ENCODE data around the gene ZNHIT2.

The ZNHIT2 gene

DNA sequence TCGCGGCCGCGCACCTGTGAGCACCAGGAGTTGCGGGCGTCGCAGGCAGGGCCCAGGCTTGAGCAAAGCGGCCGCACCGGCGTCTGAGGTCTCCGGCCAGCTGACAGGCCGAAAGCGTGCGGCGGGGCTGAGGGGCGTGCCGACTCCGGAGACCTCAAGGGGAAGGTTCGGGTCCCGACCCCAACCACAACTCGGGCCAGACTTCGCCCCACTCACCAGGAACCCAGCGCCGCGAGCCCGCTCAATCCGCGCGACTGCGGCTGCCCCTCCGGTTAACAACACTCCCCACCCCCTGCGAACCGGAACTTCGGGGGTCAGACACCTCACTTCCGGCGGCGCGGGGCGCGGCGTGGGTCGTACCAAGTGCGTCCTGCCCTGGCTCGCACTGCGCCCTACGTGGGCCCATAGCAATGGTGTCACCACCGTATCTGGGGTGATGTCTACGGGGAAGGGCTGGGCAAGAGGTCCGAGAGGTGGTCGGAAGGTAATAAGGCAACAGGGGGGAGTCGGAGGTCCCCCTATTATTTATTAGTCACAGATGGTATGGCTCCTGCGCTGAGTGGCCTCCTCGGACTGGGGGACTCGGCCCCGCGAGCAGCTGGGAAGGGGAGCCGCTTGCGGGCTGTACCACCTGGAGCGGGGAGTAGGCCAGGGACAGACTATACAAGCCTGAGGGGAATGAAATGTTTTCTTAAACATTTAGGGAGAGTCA, 16.9 kb upstream of the ZNHIT2 start, which contains the start of gene SYVN1:
TSS of gene SYVN1 (minus strand) at position 280 of the 712 bp plus-strand sequence. CDS start 918 bp downstream, outside the sequence.
- TF ChIP-seq EZH2phosphoT487 (IDR thresholded peaks at IDR 0.05; ENCODE audit: borderline replicate concordance, low read length) = no peak
- TF ChIP-seq, protein P1, sequence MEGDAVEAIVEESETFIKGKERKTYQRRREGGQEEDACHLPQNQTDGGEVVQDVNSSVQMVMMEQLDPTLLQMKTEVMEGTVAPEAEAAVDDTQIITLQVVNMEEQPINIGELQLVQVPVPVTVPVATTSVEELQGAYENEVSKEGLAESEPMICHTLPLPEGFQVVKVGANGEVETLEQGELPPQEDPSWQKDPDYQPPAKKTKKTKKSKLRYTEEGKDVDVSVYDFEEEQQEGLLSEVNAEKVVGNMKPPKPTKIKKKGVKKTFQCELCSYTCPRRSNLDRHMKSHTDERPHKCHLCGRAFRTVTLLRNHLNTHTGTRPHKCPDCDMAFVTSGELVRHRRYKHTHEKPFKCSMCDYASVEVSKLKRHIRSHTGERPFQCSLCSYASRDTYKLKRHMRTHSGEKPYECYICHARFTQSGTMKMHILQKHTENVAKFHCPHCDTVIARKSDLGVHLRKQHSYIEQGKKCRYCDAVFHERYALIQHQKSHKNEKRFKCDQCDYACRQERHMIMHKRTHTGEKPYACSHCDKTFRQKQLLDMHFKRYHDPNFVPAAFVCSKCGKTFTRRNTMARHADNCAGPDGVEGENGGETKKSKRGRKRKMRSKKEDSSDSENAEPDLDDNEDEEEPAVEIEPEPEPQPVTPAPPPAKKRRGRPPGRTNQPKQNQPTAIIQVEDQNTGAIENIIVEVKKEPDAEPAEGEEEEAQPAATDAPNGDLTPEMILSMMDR (IDR thresholded peaks at IDR 0.05; ENCODE audit: low read depth, low read length, poor library complexity, severe bottlenecking) = no peak
- peaks cover 47% of the 10 kb centered on the region for H3K36me3 ChIP-seq (ENCODE audit: control insufficient read depth, low read length)
- H3K4me3 ChIP-seq (ENCODE audit: low read length) = peak within 1 kb of the TSS; percentile 99
- peaks cover 18% of the 10 kb centered on the region; the same call in 1 of the 2 replicates for H4K20me1 ChIP-seq (ENCODE audit: control insufficient read depth, insufficient read depth, low read depth, low read length)
- H3K9me2 ChIP-seq (replicated peaks; ENCODE audit: control insufficient read depth, low read length) = no peaks in the 10 kb centered on the region
- peak within 1 kb of the TSS; percentile 99 for H3K4me2 ChIP-seq (ENCODE audit: low read length)
- no peaks in the 10 kb centered on the region for H3K27me3 ChIP-seq (ENCODE audit: control insufficient read depth, low read length)
- H3K4me1 ChIP-seq (ENCODE audit: control insufficient read depth, low read length) = peaks cover 50% of the 10 kb centered on the region
- peaks cover 58% of the 10 kb centered on the region for H3K79me2 ChIP-seq (ENCODE audit: control insufficient read depth, low read length)
- peak within 1 kb of the TSS; percentile 100 for H3K27ac ChIP-seq (ENCODE audit: low read depth, low read length)
- H3K9me3 ChIP-seq (ENCODE audit: control insufficient read depth, insufficient read depth, low read length) = no peaks in the 10 kb centered on the region
- peaks cover 36% of the 10 kb centered on the region for H3F3A ChIP-seq (ENCODE audit: control insufficient read depth, insufficient read depth)

DNA sequence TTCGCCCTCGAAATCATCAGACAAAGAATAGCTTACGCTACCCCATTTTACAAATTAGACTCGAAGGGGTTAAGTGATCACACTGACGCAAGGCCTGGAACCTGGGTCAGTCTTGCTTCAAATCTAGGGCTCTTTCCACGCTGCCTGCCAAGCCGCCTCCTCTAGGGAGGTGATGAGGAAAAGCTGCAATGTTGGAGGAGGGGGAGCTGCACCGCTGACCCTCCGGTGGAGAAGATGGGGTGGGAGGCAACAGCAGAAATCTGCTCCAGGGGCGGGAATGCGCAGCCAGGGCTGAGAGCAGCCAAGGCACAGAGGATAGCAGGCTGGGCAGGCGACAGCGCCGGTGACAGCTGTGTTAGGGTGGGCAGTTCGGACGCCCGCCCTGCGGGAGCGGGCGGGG, 16.2 kb upstream of the ZNHIT2 start:
- Histone ChIP-seq H4K20me1 (ENCODE audit: control insufficient read depth, insufficient read depth, low read depth, low read length) (peaks cover 23% of the 10 kb centered on the region; the same call in 1 of the 2 replicates), H3K27ac (ENCODE audit: low read depth, low read length) (peak overlapping the region; percentile 100), H3K9me3 (ENCODE audit: control insufficient read depth, insufficient read depth, low read length) (no peaks in the 10 kb centered on the region), H3K4me3 (ENCODE audit: low read length) (peak overlapping the region; percentile 99), H3K9me2 (replicated peaks; ENCODE audit: control insufficient read depth, low read length) (no peaks in the 10 kb centered on the region), H3K4me2 (ENCODE audit: low read length) (peak overlapping the region; percentile 99), H3K4me1 (ENCODE audit: control insufficient read depth, low read length) (peaks cover 54% of the 10 kb centered on the region), H3K36me3 (ENCODE audit: control insufficient read depth, low read length) (peaks cover 54% of the 10 kb centered on the region), H3F3A (ENCODE audit: control insufficient read depth, insufficient read depth) (peaks cover 43% of the 10 kb centered on the region), H3K27me3 (ENCODE audit: control insufficient read depth, low read length) (no peaks in the 10 kb centered on the region), H3K79me2 (ENCODE audit: control insufficient read depth, low read length) (peaks cover 58% of the 10 kb centered on the region)
- TF ChIP-seq EZH2phosphoT487 (IDR thresholded peaks at IDR 0.05; ENCODE audit: borderline replicate concordance, low read length) = no peak

DNA sequence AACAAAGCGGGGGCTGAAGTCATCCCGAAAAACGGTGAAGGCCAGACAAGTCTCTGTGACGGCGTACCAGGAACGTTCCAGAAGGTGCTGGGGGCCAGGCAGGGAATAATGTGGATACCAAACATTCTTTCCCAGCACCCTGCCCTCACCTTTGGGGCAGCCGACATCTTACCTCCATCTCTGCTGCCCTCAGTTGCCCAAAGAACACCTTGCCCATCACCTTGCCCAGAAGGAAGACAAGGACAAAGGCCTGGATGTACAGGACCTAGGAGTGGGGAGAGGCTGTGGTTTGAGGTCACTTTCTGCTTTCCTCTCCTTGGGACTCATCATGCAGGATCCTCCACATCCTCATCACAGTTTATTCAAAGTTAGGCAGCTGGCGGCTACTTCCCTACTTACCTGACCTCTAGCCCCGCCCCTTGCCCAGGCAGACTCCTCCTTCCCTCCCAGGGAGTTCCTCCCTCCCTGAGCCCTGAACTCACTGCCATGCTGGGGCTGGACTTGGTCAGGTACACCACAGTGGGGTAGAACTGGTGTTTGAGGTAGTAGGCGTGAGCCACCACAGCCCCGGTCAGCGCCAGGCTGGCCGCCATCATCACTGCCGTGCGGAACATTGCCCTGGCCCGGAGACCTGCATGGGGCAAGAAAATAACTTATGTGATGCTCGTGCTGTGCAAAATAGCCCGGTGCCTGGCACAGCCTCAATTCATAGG, 15.6 kb upstream of the ZNHIT2 start:
- Histone ChIP-seq H3K4me2 (ENCODE audit: low read length) (peak overlapping the region; percentile 99), H3K4me1 (ENCODE audit: control insufficient read depth, low read length) (peaks cover 57% of the 10 kb centered on the region), H3F3A (ENCODE audit: control insufficient read depth, insufficient read depth) (peaks cover 49% of the 10 kb centered on the region), H3K27ac (ENCODE audit: low read depth, low read length) (peak overlapping the region; percentile 100), H3K79me2 (ENCODE audit: control insufficient read depth, low read length) (peaks cover 58% of the 10 kb centered on the region), H3K9me3 (ENCODE audit: control insufficient read depth, insufficient read depth, low read length) (no peaks in the 10 kb centered on the region), H3K4me3 (ENCODE audit: low read length) (peak overlapping the region; percentile 99), H3K27me3 (ENCODE audit: control insufficient read depth, low read length) (no peaks in the 10 kb centered on the region), H3K9me2 (replicated peaks; ENCODE audit: control insufficient read depth, low read length) (no peaks in the 10 kb centered on the region), H3K36me3 (ENCODE audit: control insufficient read depth, low read length) (peaks cover 59% of the 10 kb centered on the region), H4K20me1 (ENCODE audit: control insufficient read depth, insufficient read depth, low read depth, low read length) (peaks cover 23% of the 10 kb centered on the region; the same call in 1 of the 2 replicates)
- TF ChIP-seq, protein P1 (IDR thresholded peaks at IDR 0.05; ENCODE audit: low read depth, low read length, poor library complexity, severe bottlenecking) = no peak
- TF ChIP-seq EZH2phosphoT487 (IDR thresholded peaks at IDR 0.05; ENCODE audit: borderline replicate concordance, low read length) = no peak
